Esophagus muscularis mucosa (tissue), 3 donors: ENCODE measurements around the gene NELFB.

Experiments used
- POLR2A ChIP-seq: fragments of 450-650 bp; IDR thresholded peaks from one replicate; pipeline ENCODE4 v1.6.1; 2017; ENCODE audit warnings: antibody characterized with exemption, moderate library complexity, mild to moderate bottlenecking, low read depth
- POLR2AphosphoS5 ChIP-seq, 2 donors: sonication (generic); formaldehyde crosslinking; IDR thresholded peaks; one replicate each; pipeline ENCODE4 v1.6.1; 2017; ENCODE audit warnings: antibody characterized with exemption in 2 of 2
- TF ChIP-seq, protein P1 (sequence below), 3 experiments: fragments of 200-600 bp in 2 of 3; fragments of 450-650 bp in 1 of 3; sonication (generic) in 2 of 3; IDR thresholded peaks; one replicate each; pipeline ENCODE4 v1.5.1; 2017 to 2019; ENCODE audit warnings: antibody characterized with exemption in 3 of 3, mild to moderate bottlenecking in 2 of 3, moderate library complexity in 1 of 3

DNA sequence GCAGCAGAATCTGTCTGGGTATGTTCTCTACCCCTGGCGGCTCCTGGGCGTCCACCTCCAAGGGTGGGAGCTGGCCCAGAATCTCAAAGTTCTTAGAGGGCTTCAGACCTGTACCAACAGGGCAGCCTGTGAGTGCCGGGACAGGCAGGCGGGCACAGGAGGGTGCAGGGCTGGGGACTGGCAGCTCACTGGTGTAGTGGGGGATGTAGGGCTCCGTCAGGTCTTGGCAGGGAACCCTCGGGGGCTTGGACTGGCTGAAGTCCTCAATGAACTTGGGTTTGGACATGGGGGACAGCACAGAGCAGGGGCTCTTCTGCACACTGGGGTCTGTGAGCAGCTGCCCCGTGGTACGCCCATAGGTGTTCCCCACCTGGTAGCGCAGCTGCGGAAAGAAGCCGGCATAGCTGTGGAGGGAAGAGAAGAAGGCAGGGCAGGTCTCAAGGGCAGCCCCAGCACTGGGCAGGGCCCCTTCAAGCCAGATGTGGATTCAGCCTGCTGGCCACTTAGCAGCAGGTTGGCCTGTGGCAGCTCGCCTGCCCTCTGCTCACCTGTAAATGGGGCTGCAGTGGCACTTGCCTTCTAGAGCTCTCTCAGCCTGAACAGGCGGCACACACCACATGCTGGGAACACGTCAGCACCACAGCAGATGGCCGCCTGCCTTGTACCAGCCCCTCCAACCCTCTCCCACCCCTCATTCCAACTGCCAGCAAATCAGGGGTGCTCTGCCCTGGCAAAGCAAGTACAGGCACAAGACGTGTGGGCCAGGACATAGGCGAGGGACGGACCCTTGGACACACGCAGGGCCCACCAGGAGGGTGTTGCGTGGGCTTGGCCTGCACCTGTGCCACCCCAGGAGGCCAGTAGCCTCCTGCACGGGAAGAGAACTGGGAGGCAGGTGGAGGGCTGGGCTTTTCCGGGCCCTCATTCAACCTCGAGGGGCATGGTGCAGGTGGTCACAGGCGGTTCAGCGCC lies 9.4 kb upstream of the NELFB start:
- TF ChIP-seq, protein P1, sequence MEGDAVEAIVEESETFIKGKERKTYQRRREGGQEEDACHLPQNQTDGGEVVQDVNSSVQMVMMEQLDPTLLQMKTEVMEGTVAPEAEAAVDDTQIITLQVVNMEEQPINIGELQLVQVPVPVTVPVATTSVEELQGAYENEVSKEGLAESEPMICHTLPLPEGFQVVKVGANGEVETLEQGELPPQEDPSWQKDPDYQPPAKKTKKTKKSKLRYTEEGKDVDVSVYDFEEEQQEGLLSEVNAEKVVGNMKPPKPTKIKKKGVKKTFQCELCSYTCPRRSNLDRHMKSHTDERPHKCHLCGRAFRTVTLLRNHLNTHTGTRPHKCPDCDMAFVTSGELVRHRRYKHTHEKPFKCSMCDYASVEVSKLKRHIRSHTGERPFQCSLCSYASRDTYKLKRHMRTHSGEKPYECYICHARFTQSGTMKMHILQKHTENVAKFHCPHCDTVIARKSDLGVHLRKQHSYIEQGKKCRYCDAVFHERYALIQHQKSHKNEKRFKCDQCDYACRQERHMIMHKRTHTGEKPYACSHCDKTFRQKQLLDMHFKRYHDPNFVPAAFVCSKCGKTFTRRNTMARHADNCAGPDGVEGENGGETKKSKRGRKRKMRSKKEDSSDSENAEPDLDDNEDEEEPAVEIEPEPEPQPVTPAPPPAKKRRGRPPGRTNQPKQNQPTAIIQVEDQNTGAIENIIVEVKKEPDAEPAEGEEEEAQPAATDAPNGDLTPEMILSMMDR (IDR thresholded peaks at IDR 0.05), result no peak
- TF ChIP-seq POLR2A (no peak), POLR2AphosphoS5 (IDR thresholded peaks at IDR 0.05) (no peak)
